WTC11 (cell line): ENCODE measurements around the gene HSDL1.

Experiments used
- CBFB ChIP-seq: sonication (generic); formaldehyde crosslinking; IDR thresholded peaks from 2 replicates; pipeline ENCODE4 v1.8.1; 2022; ENCODE audit warnings: mild to moderate bottlenecking, low read depth, missing genetic modification reagents
- CTCF ChIP-seq: fragments of 200-600 bp; IDR thresholded peaks from 2 replicates; pipeline ENCODE4 v1.8.0; 2022; ENCODE audit warnings: antibody characterized with exemption
- ERG ChIP-seq: fragments of 250-450 bp; sonication (Bioruptor Pico); IDR thresholded peaks from 2 replicates; pipeline ENCODE4 v1.8.0; 2021; ENCODE audit warnings: mild to moderate bottlenecking
- HMGXB4 ChIP-seq: sonication (generic); formaldehyde crosslinking; IDR thresholded peaks from 2 replicates; pipeline ENCODE4 v1.8.1; 2023; ENCODE audit warnings: mild to moderate bottlenecking, moderate library complexity, missing genetic modification reagents
- MAX ChIP-seq: sonication (generic); formaldehyde crosslinking; IDR thresholded peaks from 2 replicates; pipeline ENCODE4 v1.8.0; 2022; ENCODE audit warnings: mild to moderate bottlenecking, missing genetic modification reagents
- NR1H2 ChIP-seq: sonication (generic); formaldehyde crosslinking; IDR thresholded peaks from 2 replicates; pipeline ENCODE4 v1.9.0; 2021; ENCODE audit warnings: mild to moderate bottlenecking, moderate library complexity, missing genetic modification reagents
- TP53 ChIP-seq: sonication (generic); formaldehyde crosslinking; IDR thresholded peaks from 2 replicates; pipeline ENCODE4 v1.8.1; 2023; ENCODE audit warnings: mild to moderate bottlenecking, missing genetic modification reagents
- USF1 ChIP-seq: sonication (generic); formaldehyde crosslinking; IDR thresholded peaks from 2 replicates; pipeline ENCODE4 v1.8.0; 2022; ENCODE audit warnings: mild to moderate bottlenecking, missing genetic modification reagents
- USF2 ChIP-seq: sonication (generic); formaldehyde crosslinking; IDR thresholded peaks from 2 replicates; pipeline ENCODE4 v1.8.1; 2023; ENCODE audit warnings: mild to moderate bottlenecking, missing genetic modification reagents, moderate library complexity
- ZBTB43 ChIP-seq: sonication (generic); formaldehyde crosslinking; IDR thresholded peaks from 2 replicates; pipeline ENCODE4 v1.8.1; 2023; ENCODE audit warnings: mild to moderate bottlenecking, missing genetic modification reagents
- ZNF219 ChIP-seq: sonication (generic); formaldehyde crosslinking; IDR thresholded peaks from 2 replicates; pipeline ENCODE4 v1.8.0; 2023; ENCODE audit warnings: missing genetic modification reagents, mild to moderate bottlenecking, borderline replicate concordance
- ZSCAN18 ChIP-seq: fragments of 250-450 bp; sonication (Bioruptor Pico); IDR thresholded peaks from 2 replicates; pipeline ENCODE4 v2.1.2; 2022; ENCODE audit warnings: mild to moderate bottlenecking, moderate library complexity

GRCh38 chr16:84191466-84191865, 46.5 kb upstream of the HSDL1 start:
- TF ChIP-seq CTCF (no peak), MAX (CRISPR knock-in tag) (no peak), USF1 (CRISPR knock-in tag) (no peak), HMGXB4 (CRISPR knock-in tag) (no peak), USF2 (no peak), ZBTB43 (CRISPR knock-in tag) (no peak), NR1H2 (CRISPR knock-in tag) (no peak), ZNF219 (CRISPR knock-in tag) (no peak), ERG (CRISPR knock-in tag) (no peak), TP53 (CRISPR knock-in tag) (no peak), ZSCAN18 (CRISPR knock-in tag) (no peak), CBFB (CRISPR knock-in tag) (no peak)
